Hematopoietic multipotent progenitor cell (in vitro differentiated cells): ENCODE results near the gene MINPP1. TPM values are rescaled to one million over a fixed set of nuclear protein-coding genes. Genes with fewer than 3 reads are reported as not detected.
"Not testable (repeated sequence)": the region's sequence is repeated elsewhere in the genome, so short reads cannot be mapped to it uniquely, and the experiment has no call there.

Source experiments
- DNase-seq, 3 donors: peaks; one replicate each; pipeline ENCODE4 v3.0.0-alpha.2; 2011 to 2015; ENCODE audit warnings: low read depth in 2 of 3, low spot score in 2 of 3
- total RNA-seq: library from RNA; depleted of rRNA; stranded (reverse); fragments of >200 nt; gene quantifications from one replicate; pipeline ENCODE4 v1.2.3, GENCODE V29; 2012

MINPP1 gene, protein sequence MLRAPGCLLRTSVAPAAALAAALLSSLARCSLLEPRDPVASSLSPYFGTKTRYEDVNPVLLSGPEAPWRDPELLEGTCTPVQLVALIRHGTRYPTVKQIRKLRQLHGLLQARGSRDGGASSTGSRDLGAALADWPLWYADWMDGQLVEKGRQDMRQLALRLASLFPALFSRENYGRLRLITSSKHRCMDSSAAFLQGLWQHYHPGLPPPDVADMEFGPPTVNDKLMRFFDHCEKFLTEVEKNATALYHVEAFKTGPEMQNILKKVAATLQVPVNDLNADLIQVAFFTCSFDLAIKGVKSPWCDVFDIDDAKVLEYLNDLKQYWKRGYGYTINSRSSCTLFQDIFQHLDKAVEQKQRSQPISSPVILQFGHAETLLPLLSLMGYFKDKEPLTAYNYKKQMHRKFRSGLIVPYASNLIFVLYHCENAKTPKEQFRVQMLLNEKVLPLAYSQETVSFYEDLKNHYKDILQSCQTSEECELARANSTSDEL
- total RNA-seq: 46.9 TPM

DNA sequence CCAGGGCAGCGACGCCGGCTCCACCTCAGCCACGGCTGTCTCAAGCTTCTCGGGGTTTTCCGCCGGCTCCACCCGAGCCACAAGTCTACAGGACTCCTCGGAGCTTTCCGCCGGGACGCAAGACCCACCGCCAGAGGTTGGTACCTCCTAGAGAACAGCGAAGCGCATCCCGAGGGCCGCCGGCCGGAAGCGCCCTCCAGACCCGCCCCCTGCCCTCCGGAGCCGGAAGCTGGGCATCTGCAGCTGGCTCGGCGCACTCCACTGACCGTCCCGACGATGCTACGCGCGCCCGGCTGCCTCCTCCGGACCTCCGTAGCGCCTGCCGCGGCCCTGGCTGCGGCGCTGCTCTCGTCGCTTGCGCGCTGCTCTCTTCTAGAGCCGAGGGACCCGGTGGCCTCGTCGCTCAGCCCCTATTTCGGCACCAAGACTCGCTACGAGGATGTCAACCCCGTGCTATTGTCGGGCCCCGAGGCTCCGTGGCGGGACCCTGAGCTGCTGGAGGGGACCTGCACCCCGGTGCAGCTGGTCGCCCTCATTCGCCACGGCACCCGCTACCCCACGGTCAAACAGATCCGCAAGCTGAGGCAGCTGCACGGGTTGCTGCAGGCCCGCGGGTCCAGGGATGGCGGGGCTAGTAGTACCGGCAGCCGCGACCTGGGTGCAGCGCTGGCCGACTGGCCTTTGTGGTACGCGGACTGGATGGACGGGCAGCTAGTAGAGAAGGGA is at the start of gene MINPP1:
Gene MINPP1 (plus strand): TSS at position 254 of the 726 bp plus-strand sequence. CDS start 23 bp downstream, at position 277.
- DNase-seq: peak; percentile 21 to 74 (median 62)

DNA sequence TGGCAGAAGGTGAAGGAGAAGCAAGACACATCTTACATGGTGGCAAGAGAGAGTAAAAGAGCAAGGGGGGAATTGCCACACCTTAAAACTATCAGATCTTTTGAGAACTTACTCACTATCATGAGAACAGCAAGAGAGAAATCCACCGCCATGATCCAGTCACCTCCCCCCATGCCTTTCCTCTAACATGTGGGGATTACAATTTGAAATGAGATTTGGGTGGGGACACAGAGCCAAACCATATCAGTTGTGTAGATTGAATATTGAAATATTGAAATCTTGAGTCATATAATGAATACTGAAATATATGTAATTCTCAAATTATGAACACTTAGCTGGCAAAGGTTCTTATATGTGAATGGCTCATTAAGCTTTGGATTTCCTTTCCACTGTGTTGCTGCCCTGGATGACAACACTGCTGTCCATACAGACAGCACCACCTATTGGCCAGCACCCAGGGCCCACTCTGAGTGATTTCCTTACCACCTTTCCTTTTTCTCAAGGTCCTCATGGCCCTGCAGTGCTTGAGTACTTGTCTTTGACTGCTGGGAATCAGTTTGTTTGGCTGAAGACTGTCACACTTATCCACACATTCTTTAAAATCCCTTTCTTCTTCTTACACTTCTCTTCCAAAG is 48.0 kb upstream of the MINPP1 start:
- not testable (repeated sequence) for DNase-seq

- DNase-seq: not testable (repeated sequence)
Observed at GRCh38 chr10:87461751-87462150, 42.9 kb upstream of the MINPP1 start.

DNA sequence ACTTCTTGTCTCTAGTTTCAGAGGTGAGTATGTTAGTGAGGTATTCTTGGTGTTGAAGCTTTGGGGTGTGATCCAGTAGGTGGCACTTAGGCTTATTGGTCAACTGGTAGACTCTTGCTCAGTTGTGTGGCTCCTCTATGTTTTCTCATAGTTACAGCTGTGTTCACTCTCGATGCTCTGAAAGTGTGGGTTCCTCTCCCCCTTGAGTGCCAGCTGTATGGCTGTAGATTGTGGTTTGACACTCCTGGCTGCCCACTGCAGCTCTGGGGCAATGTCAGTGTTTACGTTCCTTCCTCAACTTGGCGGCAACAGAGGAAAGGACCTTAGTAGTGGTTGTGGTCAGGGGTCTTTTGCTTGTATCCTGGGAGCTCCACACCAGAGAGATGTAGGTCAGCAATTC is 37.8 kb upstream of the MINPP1 start:
- DNase-seq: not testable (repeated sequence)

DNA sequence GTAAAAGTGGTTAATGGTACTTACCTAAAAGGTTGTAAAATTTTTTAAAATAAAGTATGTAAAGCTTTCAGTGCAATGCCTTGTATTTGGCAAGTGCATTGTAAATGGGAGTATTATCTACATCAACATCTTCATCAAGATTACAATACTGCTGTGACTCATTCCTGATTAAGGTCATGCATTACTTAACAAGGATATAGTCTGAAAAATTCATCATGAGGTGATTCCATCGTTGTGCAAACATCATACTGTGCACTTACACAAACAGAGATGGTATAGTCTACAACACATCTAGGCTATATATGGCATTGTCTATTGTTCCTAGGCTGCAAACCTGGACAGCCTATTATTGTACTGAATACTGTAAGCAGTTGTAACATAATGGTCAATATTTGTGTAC is 16.0 kb upstream of the MINPP1 start:
- DNase-seq: not testable (repeated sequence)

- not testable (repeated sequence) for DNase-seq
Observed at GRCh38 chr10:87490285-87490684, 14.4 kb upstream of the MINPP1 start.

DNA sequence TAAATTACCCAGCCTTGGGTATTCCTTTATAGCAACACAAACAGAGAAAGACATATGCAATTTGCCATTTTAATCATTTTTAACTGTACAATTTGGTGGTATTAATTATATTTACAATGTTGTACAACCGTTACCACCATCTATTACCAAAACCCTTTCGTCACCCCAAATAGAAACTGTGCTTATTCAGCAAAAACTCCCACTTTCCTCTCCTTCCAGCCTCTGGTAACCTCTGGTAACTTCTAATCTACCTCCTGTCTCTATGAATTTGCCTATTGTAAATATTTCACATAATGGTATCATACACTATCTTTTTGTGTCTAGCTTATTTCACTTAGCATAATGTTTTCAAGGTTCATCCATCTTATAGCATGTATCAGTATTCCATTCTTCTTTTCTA is 12.2 kb upstream of the MINPP1 start:
- DNase-seq: not testable (repeated sequence)

GRCh38 chr10:87495446-87495845 is 9.2 kb upstream of the MINPP1 start:
- not testable (repeated sequence) for DNase-seq

DNA sequence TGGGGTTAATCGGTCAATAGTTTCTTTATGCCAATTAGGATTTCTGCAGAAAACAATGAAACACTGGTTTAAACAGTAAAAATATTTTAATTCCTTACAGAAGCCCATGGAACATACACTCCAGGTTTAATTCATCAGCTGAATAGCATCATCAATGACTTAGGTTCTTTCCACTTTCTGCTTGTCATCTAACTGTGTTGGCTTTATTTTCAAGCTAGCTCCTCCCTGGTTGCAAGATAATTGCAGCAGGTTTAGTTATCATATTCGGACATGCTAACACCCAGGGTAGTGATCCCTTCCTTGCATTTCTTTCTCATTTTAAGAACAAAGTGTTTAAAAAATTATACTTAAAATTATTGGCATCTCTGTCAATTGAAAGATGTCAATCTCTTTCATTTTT is 7.3 kb upstream of the MINPP1 start:
- not testable (repeated sequence) for DNase-seq

GRCh38 chr10:87498106-87498789 is 6.4 kb upstream of the MINPP1 start:
- not testable (repeated sequence) for DNase-seq

DNA sequence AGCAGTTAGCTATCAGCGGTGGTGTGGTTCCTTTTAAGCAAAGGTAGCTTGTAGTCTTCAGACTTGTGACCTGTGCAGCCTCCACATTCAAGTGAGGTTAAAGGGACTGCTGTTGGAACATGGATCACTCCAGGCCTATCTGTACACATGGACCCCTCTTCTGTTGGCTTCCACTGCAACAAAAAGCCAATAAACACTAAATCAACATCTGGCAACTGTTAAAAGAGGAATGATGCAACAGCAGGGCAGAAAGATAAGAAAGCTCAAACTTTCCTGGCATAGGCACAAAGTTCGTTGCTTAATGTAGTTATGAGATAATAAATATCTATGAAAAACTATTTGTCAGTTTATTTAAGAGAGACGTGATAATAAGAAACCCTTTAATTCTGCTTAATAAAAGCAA is 4.0 kb upstream of the MINPP1 start:
- DNase-seq: peak in 2 of 3 donors; percentile 50 to 69

DNA sequence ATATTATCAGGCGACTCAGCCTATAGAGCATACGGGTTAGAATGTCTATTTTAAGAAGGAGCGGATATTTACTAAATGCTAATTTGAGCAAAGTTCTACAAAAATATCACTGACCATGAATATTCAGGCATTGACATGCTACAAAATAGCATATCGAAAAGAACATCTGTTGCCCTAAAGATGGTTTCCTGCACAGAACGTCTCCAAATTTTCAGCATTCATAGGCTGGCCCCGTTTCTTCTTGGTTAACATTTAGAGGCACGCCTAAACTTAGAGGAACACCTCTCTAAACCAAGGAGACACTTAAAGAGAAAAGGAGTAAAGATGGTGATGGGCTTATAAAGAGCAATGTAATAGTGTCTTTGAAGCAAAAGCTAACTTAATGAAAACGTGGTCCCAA is 1.3 kb upstream of the MINPP1 start:
- DNase-seq: no peak

- DNase-seq: no peak
Observed at GRCh38 chr10:87503886-87504285, 807 bp upstream of the MINPP1 start.

GRCh38 chr10:87504307-87504639 is 420 bp upstream of the MINPP1 start:
- no peak for DNase-seq

GRCh38 chr10:87505366-87506111 is 846 bp downstream of the MINPP1 start:
- peak in 2 of 3 donors; percentile 59 for DNase-seq

DNA sequence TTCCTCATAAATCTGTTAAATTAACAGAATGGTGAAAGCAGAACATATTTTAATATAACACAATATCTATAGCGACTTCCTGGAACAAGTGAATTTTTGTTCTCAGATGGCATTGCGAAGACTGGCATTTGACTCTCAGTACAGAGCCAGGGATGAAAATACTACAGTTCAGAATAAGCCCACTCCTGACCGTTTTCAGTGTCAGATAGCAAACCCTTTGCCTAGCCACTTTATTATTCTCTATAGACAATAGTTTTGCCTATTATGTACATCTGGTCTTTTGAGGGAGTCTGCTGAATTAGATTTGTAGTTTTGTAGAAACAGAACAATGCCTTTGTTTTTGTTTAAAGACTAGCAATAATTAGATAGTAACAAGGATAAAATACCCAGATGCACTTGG is 2.3 kb downstream of the MINPP1 start:
- DNase-seq: no peak

- DNase-seq: no peak
Observed at GRCh38 chr10:87507879-87508483, 3.3 kb downstream of the MINPP1 start.

GRCh38 chr10:87508837-87509236 is 4.1 kb downstream of the MINPP1 start:
- no peak for DNase-seq

GRCh38 chr10:87510025-87510424 is 5.3 kb downstream of the MINPP1 start:
- DNase-seq: no peak

- no peak for DNase-seq
Observed at GRCh38 chr10:87511526-87511925, 6.8 kb downstream of the MINPP1 start.
